Lower leg skin (tissue), 3 donors: Measurements from ENCODE around the gene CDKAL1.

Source experiments
- POLR2A ChIP-seq, 2 donors: fragments of 450-650 bp; IDR thresholded peaks; one replicate each; pipeline ENCODE4 v1.6.1; 2016 to 2017; ENCODE audit warnings: antibody characterized with exemption in 2 of 2, mild to moderate bottlenecking in 1 of 2, moderate library complexity in 1 of 2
- TF ChIP-seq, protein P1 (sequence below), 3 donors: fragments of 450-650 bp; IDR thresholded peaks; one replicate each; pipeline ENCODE4 v1.5.1; 2016; ENCODE audit warnings: antibody characterized with exemption in 3 of 3, mild to moderate bottlenecking in 3 of 3, moderate library complexity in 2 of 3

DNA sequence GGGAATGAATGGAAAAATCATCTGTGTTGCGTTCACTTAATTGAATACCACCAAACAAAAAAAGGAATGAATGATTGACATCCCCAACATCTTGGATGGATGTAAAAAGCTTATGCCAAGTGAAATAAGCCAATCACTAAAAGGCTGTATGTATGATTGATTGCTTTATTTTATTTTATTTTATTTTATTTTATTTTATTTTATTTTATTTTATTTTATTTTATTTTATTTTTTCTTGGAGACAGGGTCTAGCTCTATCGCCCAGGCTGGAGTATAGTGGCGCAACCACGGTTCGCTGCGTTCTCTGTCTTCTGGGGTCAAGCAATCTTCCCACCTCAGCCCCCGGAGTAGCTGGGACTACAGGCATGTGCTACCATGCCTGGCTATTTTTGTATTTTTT is 263.3 kb downstream of the CDKAL1 start:
- TF ChIP-seq POLR2A (IDR thresholded peaks at IDR 0.05): no peak
- TF ChIP-seq, protein P1, sequence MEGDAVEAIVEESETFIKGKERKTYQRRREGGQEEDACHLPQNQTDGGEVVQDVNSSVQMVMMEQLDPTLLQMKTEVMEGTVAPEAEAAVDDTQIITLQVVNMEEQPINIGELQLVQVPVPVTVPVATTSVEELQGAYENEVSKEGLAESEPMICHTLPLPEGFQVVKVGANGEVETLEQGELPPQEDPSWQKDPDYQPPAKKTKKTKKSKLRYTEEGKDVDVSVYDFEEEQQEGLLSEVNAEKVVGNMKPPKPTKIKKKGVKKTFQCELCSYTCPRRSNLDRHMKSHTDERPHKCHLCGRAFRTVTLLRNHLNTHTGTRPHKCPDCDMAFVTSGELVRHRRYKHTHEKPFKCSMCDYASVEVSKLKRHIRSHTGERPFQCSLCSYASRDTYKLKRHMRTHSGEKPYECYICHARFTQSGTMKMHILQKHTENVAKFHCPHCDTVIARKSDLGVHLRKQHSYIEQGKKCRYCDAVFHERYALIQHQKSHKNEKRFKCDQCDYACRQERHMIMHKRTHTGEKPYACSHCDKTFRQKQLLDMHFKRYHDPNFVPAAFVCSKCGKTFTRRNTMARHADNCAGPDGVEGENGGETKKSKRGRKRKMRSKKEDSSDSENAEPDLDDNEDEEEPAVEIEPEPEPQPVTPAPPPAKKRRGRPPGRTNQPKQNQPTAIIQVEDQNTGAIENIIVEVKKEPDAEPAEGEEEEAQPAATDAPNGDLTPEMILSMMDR (IDR thresholded peaks at IDR 0.05): no peak
